ENCODE measurements around the gene RNF19B.

DNA sequence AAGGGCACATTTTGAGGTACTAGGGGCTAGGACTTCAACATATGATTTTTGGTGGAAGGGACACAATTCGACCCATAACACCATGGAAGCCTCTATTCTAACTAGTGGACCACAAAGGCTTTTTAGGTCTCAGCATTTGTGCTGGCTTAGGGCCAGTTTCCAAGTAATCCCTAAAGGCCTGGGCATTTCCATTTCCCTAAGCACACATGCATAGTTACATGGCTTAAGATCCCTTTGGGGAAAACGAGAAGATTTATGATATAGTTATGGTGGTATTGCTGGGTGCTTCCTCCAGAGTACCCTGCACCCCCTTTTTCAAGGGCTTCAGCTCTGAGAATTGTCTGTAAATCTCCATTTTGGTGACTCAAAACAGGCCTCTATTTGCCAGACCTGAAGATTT, 35.2 kb downstream of the RNF19B start:
- TF ChIP-seq JUND (IDR thresholded peaks at IDR 0.05; ENCODE audit: low read depth, low read length) (no peak), REST (IDR thresholded peaks at IDR 0.05; ENCODE audit: low read depth, low read length) (no peak), CEBPB (IDR thresholded peaks at IDR 0.05; ENCODE audit: borderline replicate concordance in 1 of 2, low read depth in 2 of 2, low read length in 2 of 2) (no peak), SMAD1 (IDR thresholded peaks at IDR 0.05; ENCODE audit: low read depth, partially characterized antibody) (no peak), TARDBP (IDR thresholded peaks at IDR 0.05; ENCODE audit: borderline replicate concordance) (no peak), NBN (IDR thresholded peaks at IDR 0.05) (no peak), USF1 (IDR thresholded peaks at IDR 0.05; ENCODE audit: borderline replicate concordance, extremely low read length, insufficient read depth, low read depth, low read length) (no peak), ZNF274 (IDR thresholded peaks at IDR 0.05; ENCODE audit: insufficient read depth, insufficient read length) (no peak), EZH2 (IDR thresholded peaks at IDR 0.05; ENCODE audit: borderline replicate concordance, control insufficient read depth, low read depth, low read length) (no peak), POLR2A (IDR thresholded peaks at IDR 0.05; ENCODE audit: low read depth, low read length) (no peak), RUNX3 (IDR thresholded peaks at IDR 0.05; ENCODE audit: low read length) (no peak)
- TF ChIP-seq, protein P1, sequence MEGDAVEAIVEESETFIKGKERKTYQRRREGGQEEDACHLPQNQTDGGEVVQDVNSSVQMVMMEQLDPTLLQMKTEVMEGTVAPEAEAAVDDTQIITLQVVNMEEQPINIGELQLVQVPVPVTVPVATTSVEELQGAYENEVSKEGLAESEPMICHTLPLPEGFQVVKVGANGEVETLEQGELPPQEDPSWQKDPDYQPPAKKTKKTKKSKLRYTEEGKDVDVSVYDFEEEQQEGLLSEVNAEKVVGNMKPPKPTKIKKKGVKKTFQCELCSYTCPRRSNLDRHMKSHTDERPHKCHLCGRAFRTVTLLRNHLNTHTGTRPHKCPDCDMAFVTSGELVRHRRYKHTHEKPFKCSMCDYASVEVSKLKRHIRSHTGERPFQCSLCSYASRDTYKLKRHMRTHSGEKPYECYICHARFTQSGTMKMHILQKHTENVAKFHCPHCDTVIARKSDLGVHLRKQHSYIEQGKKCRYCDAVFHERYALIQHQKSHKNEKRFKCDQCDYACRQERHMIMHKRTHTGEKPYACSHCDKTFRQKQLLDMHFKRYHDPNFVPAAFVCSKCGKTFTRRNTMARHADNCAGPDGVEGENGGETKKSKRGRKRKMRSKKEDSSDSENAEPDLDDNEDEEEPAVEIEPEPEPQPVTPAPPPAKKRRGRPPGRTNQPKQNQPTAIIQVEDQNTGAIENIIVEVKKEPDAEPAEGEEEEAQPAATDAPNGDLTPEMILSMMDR (IDR thresholded peaks at IDR 0.05 in 2 of 3, conservative IDR thresholded peaks at IDR 0.05 in 1 of 3; ENCODE audit: control insufficient read depth in 2 of 3, extremely low read depth in 1 of 3, insufficient read depth in 1 of 3, low read depth in 3 of 3, low read length in 3 of 3) = no peak
